Renal pelvis (tissue), 4 donors: ENCODE data around the gene SLC39A3. TPM values are rescaled to one million over a fixed set of nuclear protein-coding genes. Genes with fewer than 3 reads are reported as not detected.

ENCODE experiments used
- DNase-seq: peaks from one replicate; pipeline ENCODE4 v3.0.0-alpha.2; 2013
- polyA plus RNA-seq, 3 donors: library from polyadenylated mRNA; unstranded; fragments of 120-200 nt; gene quantifications; one replicate each; pipeline ENCODE4 v1.2.1, GENCODE V29; 2013; ENCODE audit not compliant: insufficient read length in 3 of 3

The SLC39A3 gene
- polyA plus RNA-seq, 3 donors: 28.4 to 36.9 (median 29.5) TPM

- DNase-seq: no peak
Measured at GRCh38 chr19:2755811-2756210, 16.0 kb upstream of the SLC39A3 start.

- no peak for DNase-seq
Measured at GRCh38 chr19:2755448-2755705, 15.6 kb upstream of the SLC39A3 start.

GRCh38 chr19:2754659-2755447, 15.0 kb upstream of the SLC39A3 start:
- no peak for DNase-seq

GRCh38 chr19:2751438-2751830, 11.6 kb upstream of the SLC39A3 start:
- no peak for DNase-seq

- DNase-seq: no peak
Measured at GRCh38 chr19:2750808-2751437, 11.1 kb upstream of the SLC39A3 start.

- DNase-seq: no peak
Measured at GRCh38 chr19:2747349-2747748, 7.5 kb upstream of the SLC39A3 start.

GRCh38 chr19:2744113-2744512, 4.3 kb upstream of the SLC39A3 start:
- no peak for DNase-seq

- no peak for DNase-seq
Measured at GRCh38 chr19:2743099-2743498, 3.3 kb upstream of the SLC39A3 start.

- no peak for DNase-seq
Measured at GRCh38 chr19:2740314-2740656, 468 bp upstream of the SLC39A3 start.

- no peak for DNase-seq
Measured at GRCh38 chr19:2736550-2737190, 3.1 kb downstream of the SLC39A3 start.

- DNase-seq: no peak
Measured at GRCh38 chr19:2735374-2735773, 4.4 kb downstream of the SLC39A3 start.

- DNase-seq: no peak
Measured at GRCh38 chr19:2734589-2735288, 5.1 kb downstream of the SLC39A3 start.

- no peak for DNase-seq
Measured at GRCh38 chr19:2733930-2734588, 5.8 kb downstream of the SLC39A3 start.

GRCh38 chr19:2732883-2733282, 6.9 kb downstream of the SLC39A3 start:
- DNase-seq: no peak

- DNase-seq: no peak
Measured at GRCh38 chr19:2732157-2732725, 7.6 kb downstream of the SLC39A3 start.

- no peak for DNase-seq
Measured at GRCh38 chr19:2731181-2731995, 8.4 kb downstream of the SLC39A3 start.

- no peak for DNase-seq
Measured at GRCh38 chr19:2729943-2730818, 9.6 kb downstream of the SLC39A3 start.

GRCh38 chr19:2728783-2729387, 10.9 kb downstream of the SLC39A3 start:
- no peak for DNase-seq

GRCh38 chr19:2727640-2727944, 12.2 kb downstream of the SLC39A3 start:
- DNase-seq: no peak
